HepG2 (cell line): ENCODE measurements around the gene PSMC2. TPM values are rescaled to one million over a fixed set of nuclear protein-coding genes. Genes with fewer than 3 reads are reported as not detected.
"Not testable (repeated sequence)": the region's sequence is repeated elsewhere in the genome, so short reads cannot be mapped to it uniquely, and the experiment has no call there.

ENCODE experiments used
- ERF ChIP-seq: IDR thresholded peaks from 2 replicates; pipeline ENCODE4 v1.6.1; 2018; ENCODE audit warnings: missing biosample characterization, missing genetic modification reagents
- GFI1 ChIP-seq: sonication (generic); formaldehyde crosslinking; IDR thresholded peaks from 2 replicates; pipeline ENCODE4 v1.5.0; 2020; ENCODE audit warnings: missing genetic modification reagents, mild to moderate bottlenecking, borderline replicate concordance
- HNF4A ChIP-seq: sonication (generic); formaldehyde crosslinking; IDR thresholded peaks from 2 replicates; pipeline ENCODE4 v1.4.0; 2020; ENCODE audit warnings: missing genetic modification reagents
- MEIS1 ChIP-seq: sonication (generic); formaldehyde crosslinking; IDR thresholded peaks from 2 replicates; pipeline ENCODE4 v1.9.0; 2021; ENCODE audit warnings: mild to moderate bottlenecking, missing genetic modification reagents, moderate library complexity, borderline replicate concordance
- NR2C2 ChIP-seq: sonication (generic); formaldehyde crosslinking; IDR thresholded peaks from 2 replicates; pipeline ENCODE4 v1.4.0; 2020; ENCODE audit warnings: missing genetic modification reagents, mild to moderate bottlenecking, moderate library complexity, borderline replicate concordance
- PITX1 ChIP-seq: sonication (generic); formaldehyde crosslinking; IDR thresholded peaks from 2 replicates; pipeline ENCODE4 v1.5.1; 2020; ENCODE audit warnings: mild to moderate bottlenecking, missing genetic modification reagents
- SALL1 ChIP-seq: sonication (generic); formaldehyde crosslinking; IDR thresholded peaks from 2 replicates; pipeline ENCODE4 v1.8.0; 2022; ENCODE audit warnings: mild to moderate bottlenecking, missing genetic modification reagents
- SOX6 ChIP-seq, 2 experiments: fragments of 450-650 bp in 1 of 2; sonication (generic) in 1 of 2; formaldehyde crosslinking in 1 of 2; IDR thresholded peaks; 2 replicates each; pipeline versions ENCODE4 v1.4.0 to v1.6.1; 2017 to 2020; ENCODE audit warnings: antibody characterized with exemption in 1 of 2, mild to moderate bottlenecking in 1 of 2, missing genetic modification reagents in 1 of 2
- TAF1 ChIP-seq: sonication (generic); formaldehyde crosslinking; IDR thresholded peaks from 2 replicates; pipeline ENCODE4 v1.4.0; 2020; ENCODE audit warnings: missing genetic modification reagents
- ZNF235 ChIP-seq: sonication (generic); formaldehyde crosslinking; IDR thresholded peaks from 2 replicates; pipeline ENCODE4 v1.8.1; 2023; ENCODE audit warnings: mild to moderate bottlenecking, missing genetic modification reagents, borderline replicate concordance
- ZNF292 ChIP-seq: sonication (generic); formaldehyde crosslinking; IDR thresholded peaks from 2 replicates; pipeline ENCODE4 v1.8.1; 2022; ENCODE audit warnings: mild to moderate bottlenecking, low read depth, missing genetic modification reagents, borderline replicate concordance
- ZNF317 ChIP-seq: sonication (generic); formaldehyde crosslinking; IDR thresholded peaks from 2 replicates; pipeline ENCODE4 v1.5.0; 2020; ENCODE audit warnings: mild to moderate bottlenecking, missing genetic modification reagents
- ZNF644 ChIP-seq: IDR thresholded peaks from 2 replicates; pipeline ENCODE4 v1.6.1; 2016; ENCODE audit warnings: low read depth
- ZSCAN29 ChIP-seq: sonication (generic); formaldehyde crosslinking; conservative IDR thresholded peaks from 2 replicates; pipeline ENCODE4 v1.4.0; 2020; ENCODE audit warnings: mild to moderate bottlenecking, missing genetic modification reagents
- polyA plus RNA-seq, 8 experiments: library from polyadenylated mRNA; depleted of rRNA in 3 of 8; stranded (reverse) in 7 of 8; unstranded in 1 of 8; fragments of >200 nt; fragmentation: Illumina TruSeq in 4 of 8; extraction: Trizol in 4 of 8; gene quantifications; 2 replicates each; pipeline versions ENCODE4 v1.2.1 to v1.2.3, GENCODE V29; 2011 to 2016; ENCODE audit warnings: low read depth in 4 of 8, missing spikeins in 1 of 8, mixed read lengths in 1 of 8; ENCODE audit not compliant: insufficient read depth in 1 of 8
- total RNA-seq, 5 experiments: library from RNA; depleted of rRNA; stranded (reverse); fragments of >200 nt; fragmentation: Illumina TruSeq; extraction: Trizol; gene quantifications; 2 replicates each; pipeline ENCODE4 v1.2.3, GENCODE V29; 2016; ENCODE audit warnings: low read depth in 1 of 5
- TF ChIP-seq, protein P1 (sequence below): sonication (generic); IDR thresholded peaks from 2 replicates; pipeline ENCODE4 v1.6.1; 2016; ENCODE audit warnings: low read depth, borderline replicate concordance
- TF ChIP-seq, protein P2 (sequence below): sonication (generic); formaldehyde crosslinking; conservative IDR thresholded peaks from 2 replicates; pipeline ENCODE4 v1.4.0; 2020; ENCODE audit warnings: mild to moderate bottlenecking, missing genetic modification reagents, moderate library complexity
- TF ChIP-seq, protein P3 (sequence below): IDR thresholded peaks from 2 replicates; pipeline ENCODE4 v1.4.0; 2020; ENCODE audit warnings: mild to moderate bottlenecking, missing genetic modification reagents

Gene PSMC2
- total and polyA plus RNA-seq, 2 of the 13 experiments (the other 11 are each of a cell fraction or from before 2014, with no cell fraction given) = 89.9 to 181 TPM

DNA sequence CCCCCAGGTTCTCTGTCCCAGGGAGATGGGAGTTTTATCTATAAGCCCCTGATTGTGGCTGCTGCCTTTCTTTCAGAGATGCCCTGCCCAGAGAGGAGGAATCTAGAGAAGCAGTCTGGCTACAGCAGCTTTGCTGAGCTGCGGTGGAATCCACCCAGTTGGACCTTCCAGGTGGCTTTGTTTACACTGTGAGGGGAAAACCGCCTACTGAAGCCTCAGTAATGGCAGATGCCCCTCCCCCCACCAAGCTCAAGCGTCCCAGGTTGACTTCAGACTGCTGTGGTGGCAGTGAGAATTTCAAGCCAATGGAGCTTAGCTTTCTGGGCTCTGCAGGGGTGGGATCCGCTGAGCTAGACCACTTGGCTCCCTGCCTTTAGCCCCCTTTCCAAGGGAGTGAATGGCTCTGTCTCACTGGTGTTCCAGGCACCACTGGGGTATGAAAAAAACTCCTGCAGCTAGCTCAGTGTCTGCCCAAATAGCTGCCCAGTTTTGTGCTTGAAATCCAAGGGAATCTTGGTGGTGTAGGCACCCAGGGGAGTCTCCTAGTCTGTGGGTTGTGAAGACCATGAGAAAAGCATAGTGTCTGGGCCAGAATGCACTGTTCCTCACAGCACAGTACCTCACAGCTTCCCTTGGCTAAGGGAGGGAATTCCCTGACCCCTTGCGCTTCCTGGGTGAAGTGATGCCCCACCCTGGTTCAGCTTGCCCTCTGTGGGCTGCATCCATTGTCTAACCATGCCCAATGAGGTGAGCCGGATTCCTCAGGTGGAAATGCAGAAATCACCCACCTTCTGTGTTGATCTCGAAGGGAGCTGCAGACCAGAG lies 58.6 kb downstream of the PSMC2 start (continued):
- TF ChIP-seq SOX6 (IDR thresholded peaks at IDR 0.05) = not testable (repeated sequence)
- TF ChIP-seq SOX6 (CRISPR knock-in tag; IDR thresholded peaks at IDR 0.05) (peak; percentile 40; the same call in 1 of the 2 replicates), MEIS1 (CRISPR knock-in tag) (peak; percentile 68; the same call in 1 of the 2 replicates), HNF4A (CRISPR knock-in tag) (0 out of 2 replicates have a peak, but pooled peaks have one; percentile 28), ZNF235 (CRISPR knock-in tag) (peak; percentile 46; the same call in 1 of the 2 replicates), ZSCAN29 (CRISPR knock-in tag) (peak; percentile 68; the same call in 1 of the 2 replicates), ZNF292 (CRISPR knock-in tag) (peak; percentile 29; the same call in 1 of the 2 replicates), ZNF317 (peak; percentile 37; the same call in 1 of the 2 replicates), PITX1 (CRISPR knock-in tag) (0 out of 2 replicates have a peak, but pooled peaks have one; percentile 33), GFI1 (CRISPR knock-in tag) (peak; percentile 40; the same call in 1 of the 2 replicates), NR2C2 (CRISPR knock-in tag) (peak; percentile 45; the same call in 1 of the 2 replicates), SALL1 (CRISPR knock-in tag) (peak; percentile 39), ERF (CRISPR knock-in tag) (0 out of 2 replicates have a peak, but pooled peaks have one; percentile 29), ZNF644 (CRISPR knock-in tag) (peak; percentile 70), TAF1 (CRISPR knock-in tag) (peak; percentile 12; the same call in 1 of the 2 replicates)
- TF ChIP-seq, protein P1, sequence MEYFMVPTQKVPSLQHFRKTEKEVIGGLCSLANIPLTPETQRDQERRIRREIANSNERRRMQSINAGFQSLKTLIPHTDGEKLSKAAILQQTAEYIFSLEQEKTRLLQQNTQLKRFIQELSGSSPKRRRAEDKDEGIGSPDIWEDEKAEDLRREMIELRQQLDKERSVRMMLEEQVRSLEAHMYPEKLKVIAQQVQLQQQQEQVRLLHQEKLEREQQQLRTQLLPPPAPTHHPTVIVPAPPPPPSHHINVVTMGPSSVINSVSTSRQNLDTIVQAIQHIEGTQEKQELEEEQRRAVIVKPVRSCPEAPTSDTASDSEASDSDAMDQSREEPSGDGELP = peak; percentile 48; the same call in 1 of the 2 replicates
- TF ChIP-seq, protein P2, sequence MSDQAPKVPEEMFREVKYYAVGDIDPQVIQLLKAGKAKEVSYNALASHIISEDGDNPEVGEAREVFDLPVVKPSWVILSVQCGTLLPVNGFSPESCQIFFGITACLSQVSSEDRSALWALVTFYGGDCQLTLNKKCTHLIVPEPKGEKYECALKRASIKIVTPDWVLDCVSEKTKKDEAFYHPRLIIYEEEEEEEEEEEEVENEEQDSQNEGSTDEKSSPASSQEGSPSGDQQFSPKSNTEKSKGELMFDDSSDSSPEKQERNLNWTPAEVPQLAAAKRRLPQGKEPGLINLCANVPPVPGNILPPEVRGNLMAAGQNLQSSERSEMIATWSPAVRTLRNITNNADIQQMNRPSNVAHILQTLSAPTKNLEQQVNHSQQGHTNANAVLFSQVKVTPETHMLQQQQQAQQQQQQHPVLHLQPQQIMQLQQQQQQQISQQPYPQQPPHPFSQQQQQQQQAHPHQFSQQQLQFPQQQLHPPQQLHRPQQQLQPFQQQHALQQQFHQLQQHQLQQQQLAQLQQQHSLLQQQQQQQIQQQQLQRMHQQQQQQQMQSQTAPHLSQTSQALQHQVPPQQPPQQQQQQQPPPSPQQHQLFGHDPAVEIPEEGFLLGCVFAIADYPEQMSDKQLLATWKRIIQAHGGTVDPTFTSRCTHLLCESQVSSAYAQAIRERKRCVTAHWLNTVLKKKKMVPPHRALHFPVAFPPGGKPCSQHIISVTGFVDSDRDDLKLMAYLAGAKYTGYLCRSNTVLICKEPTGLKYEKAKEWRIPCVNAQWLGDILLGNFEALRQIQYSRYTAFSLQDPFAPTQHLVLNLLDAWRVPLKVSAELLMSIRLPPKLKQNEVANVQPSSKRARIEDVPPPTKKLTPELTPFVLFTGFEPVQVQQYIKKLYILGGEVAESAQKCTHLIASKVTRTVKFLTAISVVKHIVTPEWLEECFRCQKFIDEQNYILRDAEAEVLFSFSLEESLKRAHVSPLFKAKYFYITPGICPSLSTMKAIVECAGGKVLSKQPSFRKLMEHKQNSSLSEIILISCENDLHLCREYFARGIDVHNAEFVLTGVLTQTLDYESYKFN = peak; percentile 52; the same call in 1 of the 2 replicates
- TF ChIP-seq, protein P3, sequence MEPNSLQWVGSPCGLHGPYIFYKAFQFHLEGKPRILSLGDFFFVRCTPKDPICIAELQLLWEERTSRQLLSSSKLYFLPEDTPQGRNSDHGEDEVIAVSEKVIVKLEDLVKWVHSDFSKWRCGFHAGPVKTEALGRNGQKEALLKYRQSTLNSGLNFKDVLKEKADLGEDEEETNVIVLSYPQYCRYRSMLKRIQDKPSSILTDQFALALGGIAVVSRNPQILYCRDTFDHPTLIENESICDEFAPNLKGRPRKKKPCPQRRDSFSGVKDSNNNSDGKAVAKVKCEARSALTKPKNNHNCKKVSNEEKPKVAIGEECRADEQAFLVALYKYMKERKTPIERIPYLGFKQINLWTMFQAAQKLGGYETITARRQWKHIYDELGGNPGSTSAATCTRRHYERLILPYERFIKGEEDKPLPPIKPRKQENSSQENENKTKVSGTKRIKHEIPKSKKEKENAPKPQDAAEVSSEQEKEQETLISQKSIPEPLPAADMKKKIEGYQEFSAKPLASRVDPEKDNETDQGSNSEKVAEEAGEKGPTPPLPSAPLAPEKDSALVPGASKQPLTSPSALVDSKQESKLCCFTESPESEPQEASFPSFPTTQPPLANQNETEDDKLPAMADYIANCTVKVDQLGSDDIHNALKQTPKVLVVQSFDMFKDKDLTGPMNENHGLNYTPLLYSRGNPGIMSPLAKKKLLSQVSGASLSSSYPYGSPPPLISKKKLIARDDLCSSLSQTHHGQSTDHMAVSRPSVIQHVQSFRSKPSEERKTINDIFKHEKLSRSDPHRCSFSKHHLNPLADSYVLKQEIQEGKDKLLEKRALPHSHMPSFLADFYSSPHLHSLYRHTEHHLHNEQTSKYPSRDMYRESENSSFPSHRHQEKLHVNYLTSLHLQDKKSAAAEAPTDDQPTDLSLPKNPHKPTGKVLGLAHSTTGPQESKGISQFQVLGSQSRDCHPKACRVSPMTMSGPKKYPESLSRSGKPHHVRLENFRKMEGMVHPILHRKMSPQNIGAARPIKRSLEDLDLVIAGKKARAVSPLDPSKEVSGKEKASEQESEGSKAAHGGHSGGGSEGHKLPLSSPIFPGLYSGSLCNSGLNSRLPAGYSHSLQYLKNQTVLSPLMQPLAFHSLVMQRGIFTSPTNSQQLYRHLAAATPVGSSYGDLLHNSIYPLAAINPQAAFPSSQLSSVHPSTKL (CRISPR knock-in tag) = peak; percentile 54; the same call in 1 of the 2 replicates
